HepG2 (cell line): ENCODE measurements around the gene INPP5E. TPM values are rescaled to one million over a fixed set of nuclear protein-coding genes. Genes with fewer than 3 reads are reported as not detected.
A peak's percentile ranks its signal among the peaks of the same experiment; 100 is the strongest.

ENCODE experiments used
- ATAD3A ChIP-seq: sonication (generic); formaldehyde crosslinking; IDR thresholded peaks from 2 replicates; pipeline ENCODE4 v1.4.0; 2020; ENCODE audit warnings: missing genetic modification reagents
- BRD4 ChIP-seq: sonication (generic); formaldehyde crosslinking; IDR thresholded peaks from 2 replicates; pipeline ENCODE4 v1.4.0; 2020; ENCODE audit warnings: missing genetic modification reagents
- CCAR2 ChIP-seq: fragments of 200-400 bp; formaldehyde crosslinking; optimal IDR thresholded peaks from 2 replicates; pipeline ENCODE3; 2018; ENCODE audit warnings: low read depth, mild to moderate bottlenecking, low read length, moderate library complexity
- DZIP1 ChIP-seq: sonication (generic); formaldehyde crosslinking; IDR thresholded peaks from 2 replicates; pipeline ENCODE4 v1.5.0; 2020; ENCODE audit warnings: mild to moderate bottlenecking, missing genetic modification reagents
- FOXJ3 ChIP-seq: sonication (generic); formaldehyde crosslinking; IDR thresholded peaks from 2 replicates; pipeline ENCODE4 v1.4.0; 2020; ENCODE audit warnings: missing genetic modification reagents, mild to moderate bottlenecking, borderline replicate concordance
- HNF1A ChIP-seq, 2 experiments: sonication (generic) in 1 of 2; formaldehyde crosslinking in 1 of 2; IDR thresholded peaks; 2 replicates each; pipeline versions ENCODE4 v1.4.0 to v1.6.1; 2016 to 2020; ENCODE audit warnings: borderline replicate concordance in 1 of 2, low read depth in 1 of 2, mild to moderate bottlenecking in 1 of 2, missing genetic modification reagents in 1 of 2
- MEF2D ChIP-seq: sonication (generic); formaldehyde crosslinking; IDR thresholded peaks from 2 replicates; pipeline ENCODE4 v1.5.1; 2020; ENCODE audit warnings: mild to moderate bottlenecking, missing genetic modification reagents
- MIER2 ChIP-seq: IDR thresholded peaks from 2 replicates; pipeline ENCODE4 v1.6.1; 2016; ENCODE audit warnings: missing biosample characterization, missing genetic modification reagents
- RXRB ChIP-seq: IDR thresholded peaks from 2 replicates; pipeline ENCODE4 v1.6.1; 2016; ENCODE audit warnings: borderline replicate concordance, missing genetic modification reagents, missing compliant biosample characterization
- ZNF224 ChIP-seq: sonication (generic); formaldehyde crosslinking; IDR thresholded peaks from 2 replicates; pipeline ENCODE4 v1.5.0; 2020; ENCODE audit warnings: mild to moderate bottlenecking, missing genetic modification reagents
- ZNF232 ChIP-seq: sonication (generic); formaldehyde crosslinking; IDR thresholded peaks from 2 replicates; pipeline ENCODE4 v1.4.0; 2020; ENCODE audit warnings: missing genetic modification reagents, borderline replicate concordance
- ZNF234 ChIP-seq: sonication (generic); formaldehyde crosslinking; conservative IDR thresholded peaks from 2 replicates; pipeline ENCODE4 v1.5.1; 2020; ENCODE audit warnings: mild to moderate bottlenecking, missing genetic modification reagents
- polyA plus RNA-seq, 8 experiments: library from polyadenylated mRNA; depleted of rRNA in 3 of 8; stranded (reverse) in 7 of 8; unstranded in 1 of 8; fragments of >200 nt; fragmentation: Illumina TruSeq in 4 of 8; extraction: Trizol in 4 of 8; gene quantifications; 2 replicates each; pipeline versions ENCODE4 v1.2.1 to v1.2.3, GENCODE V29; 2011 to 2016; ENCODE audit warnings: low read depth in 4 of 8, missing spikeins in 1 of 8, mixed read lengths in 1 of 8; ENCODE audit not compliant: insufficient read depth in 1 of 8
- total RNA-seq, 5 experiments: library from RNA; depleted of rRNA; stranded (reverse); fragments of >200 nt; fragmentation: Illumina TruSeq; extraction: Trizol; gene quantifications; 2 replicates each; pipeline ENCODE4 v1.2.3, GENCODE V29; 2016; ENCODE audit warnings: low read depth in 1 of 5
- TF ChIP-seq, protein P1 (sequence below): sonication (generic); formaldehyde crosslinking; IDR thresholded peaks from 2 replicates; pipeline ENCODE4 v1.5.1; 2020; ENCODE audit warnings: missing genetic modification reagents, mild to moderate bottlenecking, borderline replicate concordance
- TF ChIP-seq, protein P2 (sequence below): sonication (generic); formaldehyde crosslinking; IDR thresholded peaks from 2 replicates; pipeline ENCODE4 v1.9.0; 2021; ENCODE audit warnings: mild to moderate bottlenecking, missing genetic modification reagents

Gene INPP5E
- total and polyA plus RNA-seq, 2 of the 13 experiments (the other 11 are each of a cell fraction or from before 2014, with no cell fraction given): 5.5 TPM

DNA sequence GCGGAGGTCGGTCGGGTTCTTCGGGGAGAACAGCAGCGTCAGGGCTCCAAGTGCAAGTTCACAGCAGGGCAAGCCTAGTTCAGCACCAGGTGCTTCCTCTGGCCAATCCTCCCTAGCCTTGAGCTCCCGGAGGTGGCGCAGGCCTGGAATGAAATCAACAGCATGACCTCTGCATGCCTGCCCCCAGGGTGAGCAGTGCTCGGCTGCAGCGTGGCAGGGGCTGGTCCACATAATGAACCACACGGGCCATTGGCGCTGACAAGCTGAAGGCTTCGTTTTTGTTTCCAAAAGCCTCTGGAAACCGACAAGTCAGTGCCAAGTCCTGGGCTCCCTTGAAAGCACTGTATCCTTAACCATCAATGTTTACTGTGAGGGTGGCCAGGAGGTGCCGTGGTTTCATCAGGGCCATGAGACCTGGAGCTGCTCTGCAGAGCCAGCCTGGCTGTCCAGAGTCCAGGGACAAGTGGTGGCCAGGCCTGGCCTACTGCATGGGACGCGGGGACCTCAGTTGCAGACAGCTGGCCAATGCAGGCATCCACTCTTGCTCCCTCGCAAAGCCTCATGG is 2.1 kb upstream of the INPP5E start (continued):
- TF ChIP-seq DZIP1 (CRISPR knock-in tag): 0 out of 2 replicates have a peak, but pooled peaks have one; percentile 58
- no peak for TF ChIP-seq ATAD3A
- no peak for TF ChIP-seq HNF1A (IDR thresholded peaks at IDR 0.05; ENCODE audit: low read depth)
- no peak for TF ChIP-seq HNF1A (CRISPR knock-in tag; IDR thresholded peaks at IDR 0.05; ENCODE audit: borderline replicate concordance)
- TF ChIP-seq, protein P1, sequence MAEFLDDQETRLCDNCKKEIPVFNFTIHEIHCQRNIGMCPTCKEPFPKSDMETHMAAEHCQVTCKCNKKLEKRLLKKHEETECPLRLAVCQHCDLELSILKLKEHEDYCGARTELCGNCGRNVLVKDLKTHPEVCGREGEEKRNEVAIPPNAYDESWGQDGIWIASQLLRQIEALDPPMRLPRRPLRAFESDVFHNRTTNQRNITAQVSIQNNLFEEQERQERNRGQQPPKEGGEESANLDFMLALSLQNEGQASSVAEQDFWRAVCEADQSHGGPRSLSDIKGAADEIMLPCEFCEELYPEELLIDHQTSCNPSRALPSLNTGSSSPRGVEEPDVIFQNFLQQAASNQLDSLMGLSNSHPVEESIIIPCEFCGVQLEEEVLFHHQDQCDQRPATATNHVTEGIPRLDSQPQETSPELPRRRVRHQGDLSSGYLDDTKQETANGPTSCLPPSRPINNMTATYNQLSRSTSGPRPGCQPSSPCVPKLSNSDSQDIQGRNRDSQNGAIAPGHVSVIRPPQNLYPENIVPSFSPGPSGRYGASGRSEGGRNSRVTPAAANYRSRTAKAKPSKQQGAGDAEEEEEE (CRISPR knock-in tag): no peak
- no peak for TF ChIP-seq MIER2
- no peak for TF ChIP-seq ZNF232
- TF ChIP-seq ZNF234 (CRISPR knock-in tag): no peak
- TF ChIP-seq, protein P2, sequence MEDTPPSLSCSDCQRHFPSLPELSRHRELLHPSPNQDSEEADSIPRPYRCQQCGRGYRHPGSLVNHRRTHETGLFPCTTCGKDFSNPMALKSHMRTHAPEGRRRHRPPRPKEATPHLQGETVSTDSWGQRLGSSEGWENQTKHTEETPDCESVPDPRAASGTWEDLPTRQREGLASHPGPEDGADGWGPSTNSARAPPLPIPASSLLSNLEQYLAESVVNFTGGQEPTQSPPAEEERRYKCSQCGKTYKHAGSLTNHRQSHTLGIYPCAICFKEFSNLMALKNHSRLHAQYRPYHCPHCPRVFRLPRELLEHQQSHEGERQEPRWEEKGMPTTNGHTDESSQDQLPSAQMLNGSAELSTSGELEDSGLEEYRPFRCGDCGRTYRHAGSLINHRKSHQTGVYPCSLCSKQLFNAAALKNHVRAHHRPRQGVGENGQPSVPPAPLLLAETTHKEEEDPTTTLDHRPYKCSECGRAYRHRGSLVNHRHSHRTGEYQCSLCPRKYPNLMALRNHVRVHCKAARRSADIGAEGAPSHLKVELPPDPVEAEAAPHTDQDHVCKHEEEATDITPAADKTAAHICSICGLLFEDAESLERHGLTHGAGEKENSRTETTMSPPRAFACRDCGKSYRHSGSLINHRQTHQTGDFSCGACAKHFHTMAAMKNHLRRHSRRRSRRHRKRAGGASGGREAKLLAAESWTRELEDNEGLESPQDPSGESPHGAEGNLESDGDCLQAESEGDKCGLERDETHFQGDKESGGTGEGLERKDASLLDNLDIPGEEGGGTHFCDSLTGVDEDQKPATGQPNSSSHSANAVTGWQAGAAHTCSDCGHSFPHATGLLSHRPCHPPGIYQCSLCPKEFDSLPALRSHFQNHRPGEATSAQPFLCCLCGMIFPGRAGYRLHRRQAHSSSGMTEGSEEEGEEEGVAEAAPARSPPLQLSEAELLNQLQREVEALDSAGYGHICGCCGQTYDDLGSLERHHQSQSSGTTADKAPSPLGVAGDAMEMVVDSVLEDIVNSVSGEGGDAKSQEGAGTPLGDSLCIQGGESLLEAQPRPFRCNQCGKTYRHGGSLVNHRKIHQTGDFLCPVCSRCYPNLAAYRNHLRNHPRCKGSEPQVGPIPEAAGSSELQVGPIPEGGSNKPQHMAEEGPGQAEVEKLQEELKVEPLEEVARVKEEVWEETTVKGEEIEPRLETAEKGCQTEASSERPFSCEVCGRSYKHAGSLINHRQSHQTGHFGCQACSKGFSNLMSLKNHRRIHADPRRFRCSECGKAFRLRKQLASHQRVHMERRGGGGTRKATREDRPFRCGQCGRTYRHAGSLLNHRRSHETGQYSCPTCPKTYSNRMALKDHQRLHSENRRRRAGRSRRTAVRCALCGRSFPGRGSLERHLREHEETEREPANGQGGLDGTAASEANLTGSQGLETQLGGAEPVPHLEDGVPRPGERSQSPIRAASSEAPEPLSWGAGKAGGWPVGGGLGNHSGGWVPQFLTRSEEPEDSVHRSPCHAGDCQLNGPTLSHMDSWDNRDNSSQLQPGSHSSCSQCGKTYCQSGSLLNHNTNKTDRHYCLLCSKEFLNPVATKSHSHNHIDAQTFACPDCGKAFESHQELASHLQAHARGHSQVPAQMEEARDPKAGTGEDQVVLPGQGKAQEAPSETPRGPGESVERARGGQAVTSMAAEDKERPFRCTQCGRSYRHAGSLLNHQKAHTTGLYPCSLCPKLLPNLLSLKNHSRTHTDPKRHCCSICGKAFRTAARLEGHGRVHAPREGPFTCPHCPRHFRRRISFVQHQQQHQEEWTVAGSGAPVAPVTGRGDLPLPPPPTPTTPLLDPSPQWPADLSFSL (CRISPR knock-in tag): no peak
- TF ChIP-seq ZNF224: no peak
- no peak for TF ChIP-seq CCAR2
- no peak for TF ChIP-seq BRD4 (CRISPR knock-in tag)
- 0 out of 2 replicates have a peak, but pooled peaks have one; percentile 16 for TF ChIP-seq MEF2D
- TF ChIP-seq FOXJ3 (CRISPR knock-in tag): no peak
- TF ChIP-seq RXRB (CRISPR knock-in tag): no peak
